AG04449 (cell line): ENCODE data around the gene MAML2.

ENCODE experiments used
- CTCF ChIA-PET: fragments of 350-600 bp; formaldehyde crosslinking; extraction: SDS; loops from one replicate; lab custom pipeline; 2021; ENCODE audit warnings: antibody characterized with exemption; lab: Yijun Ruan, JAX
- POLR2A ChIA-PET: fragments of 400-600, 350-600 bp; formaldehyde crosslinking; extraction: SDS; loops from one replicate; lab custom pipeline; 2020; ENCODE audit warnings: antibody characterized with exemption, inconsistent platforms; lab: Yijun Ruan, JAX
- DNase-seq: peaks from one replicate; pipeline ENCODE4 v3.0.0-alpha.2; 2010; ENCODE audit warnings: low read depth, low spot score
- H3K4me3 ChIP-seq: 2 replicates; pipeline ENCODE4 v1.5.1; 2011; ENCODE audit warnings: low read depth, mild to moderate bottlenecking, control low read depth, low read length
- CTCF ChIP-seq: IDR thresholded peaks from one replicate; pipeline ENCODE4 v1.5.1; 2011; ENCODE audit warnings: mild to moderate bottlenecking, moderate library complexity, low read length, control low read depth, inconsistent platforms; ENCODE audit not compliant: insufficient read depth; ENCODE audit errors: missing control alignments

Gene MAML2

GRCh38 chr11:96074551-96075310 is 268.3 kb downstream of the MAML2 start:
- CTCF ChIA-PET = interaction anchor here (1.9 kb wide), 1 partner anchor 19 kb away, joined by 7 read pairs; no protein-coding TSS in a partner anchor

GRCh38 chr11:96073536-96073935 is 269.5 kb downstream of the MAML2 start:
- no peak for DNase-seq
- TF ChIP-seq CTCF = no peak
- H3K4me3 ChIP-seq = no peak overlapping the region
- ChIA-PET CTCF (interaction anchor here (1.9 kb wide), 1 partner anchor 18 kb away, joined by 7 read pairs; no protein-coding TSS in a partner anchor), POLR2A (no interaction called here)

More at GRCh38 chr11:96074551-96075310, 268.3 kb downstream of the MAML2 start:
- no peak for TF ChIP-seq CTCF
- POLR2A ChIA-PET = no interaction called here
- H3K4me3 ChIP-seq = no peak overlapping the region
- DNase-seq = no peak

- ChIA-PET CTCF (interaction anchor here (0.9 to 3.3 kb wide), 3 partner anchors 16 to 19 kb away, joined by 3 to 11 read pairs (median 3); no protein-coding TSS in a partner anchor), POLR2A (no interaction called here)
- no peak for DNase-seq
- no peak for TF ChIP-seq CTCF
- no peak overlapping the region for H3K4me3 ChIP-seq
Measured at GRCh38 chr11:96072592-96072991, 270.4 kb downstream of the MAML2 start.

GRCh38 chr11:96070453-96070852 is 272.5 kb downstream of the MAML2 start:
- POLR2A ChIA-PET = no interaction called here
- CTCF ChIA-PET = interaction anchor here (1.7 to 3.3 kb wide), 2 partner anchors 10 to 15 kb away, joined by 4 to 11 read pairs; no protein-coding TSS in a partner anchor
- TF ChIP-seq CTCF = no peak
- no peak for DNase-seq
- no peak overlapping the region for H3K4me3 ChIP-seq

- ChIA-PET CTCF (interaction anchor here (1.1 to 1.5 kb wide), 3 partner anchors 8 to 273 kb away, joined by 3 to 9 read pairs (median 3); no protein-coding TSS in a partner anchor), POLR2A (no interaction called here)
- no peak for DNase-seq
- H3K4me3 ChIP-seq = no peak overlapping the region
- no peak for TF ChIP-seq CTCF
Measured at GRCh38 chr11:96067160-96067559, 275.8 kb downstream of the MAML2 start.

GRCh38 chr11:96065379-96065778 is 277.6 kb downstream of the MAML2 start:
- CTCF ChIA-PET = interaction anchor here (1.0 kb wide), 2 partner anchors 10 to 278 kb away, joined by 3 to 5 read pairs; partner anchors contain the start of gene MAML2

More at GRCh38 chr11:96065379-96065778, 277.6 kb downstream of the MAML2 start:
- no peak for DNase-seq
- no peak for TF ChIP-seq CTCF
- H3K4me3 ChIP-seq = no peak overlapping the region
- POLR2A ChIA-PET = no interaction called here
